ENCODE results near the gene CHODL. TPM values are rescaled to one million over a fixed set of nuclear protein-coding genes. Genes with fewer than 3 reads are reported as not detected.

CHODL gene
- total RNA-seq: not detected

GRCh38 chr21:18244671-18245463 lies at the start of gene CHODL:
Gene CHODL (plus strand): TSS chr21:18244833. CDS start chr21:18245224, 391 bp downstream.
- peaks cover 6 to 19% of the 10 kb centered on the region in 2 donors for H3K36me3 Mint-ChIP-seq
- no peak for DNase-seq (ENCODE audit: low spot score in 2 of 2)
- ATAC-seq: no peak
- H3K27ac Mint-ChIP-seq: no peak within 1 kb of the TSS
- no peaks in the 10 kb centered on the region for H3K9me3 Mint-ChIP-seq

- DNase-seq (ENCODE audit: low spot score in 2 of 2): no peak
- Mint-ChIP-seq H3K9me3 (peaks cover 5 to 14% of the 10 kb centered on the region in 2 donors), H3K36me3 (peaks cover 0 to 7% of the 10 kb centered on the region in 2 donors), H3K27ac (no peak overlapping the region)
- ATAC-seq: no peak
Measured at GRCh38 chr21:18204931-18205330, 39.7 kb upstream of the CHODL start.

GRCh38 chr21:18218331-18218730 lies 26.3 kb upstream of the CHODL start:
- DNase-seq (ENCODE audit: low spot score in 2 of 2): no peak
- H3K9me3 Mint-ChIP-seq: peaks cover 41 to 45% of the 10 kb centered on the region in 2 donors
- no peak overlapping the region for H3K27ac Mint-ChIP-seq
- H3K36me3 Mint-ChIP-seq: peaks cover 10 to 25% of the 10 kb centered on the region in 2 donors
- no peak for ATAC-seq

- H3K36me3 Mint-ChIP-seq: peaks cover 10 to 25% of the 10 kb centered on the region in 2 donors
- DNase-seq (ENCODE audit: low spot score in 2 of 2): no peak
- no peak overlapping the region for H3K27ac Mint-ChIP-seq
- ATAC-seq: no peak
- peaks cover 41 to 45% of the 10 kb centered on the region in 2 donors for H3K9me3 Mint-ChIP-seq
Measured at GRCh38 chr21:18220498-18220897, 24.1 kb upstream of the CHODL start.

- Mint-ChIP-seq H3K9me3 (peaks cover 32 to 34% of the 10 kb centered on the region in 2 donors), H3K27ac (no peak overlapping the region), H3K36me3 (peaks cover 10 to 25% of the 10 kb centered on the region in 2 donors)
- DNase-seq (ENCODE audit: low spot score in 2 of 2) (no peak), ATAC-seq (no peak)
Measured at GRCh38 chr21:18222346-18222745, 22.3 kb upstream of the CHODL start.

GRCh38 chr21:18228060-18228739 lies 16.4 kb upstream of the CHODL start:
- DNase-seq (ENCODE audit: low spot score in 2 of 2) (no peak), ATAC-seq (no peak)
- H3K9me3 Mint-ChIP-seq: no peaks in the 10 kb centered on the region
- no peak overlapping the region for H3K27ac Mint-ChIP-seq
- H3K36me3 Mint-ChIP-seq: no peaks in the 10 kb centered on the region

- H3K36me3 Mint-ChIP-seq: no peaks in the 10 kb centered on the region
- no peak for ATAC-seq
- H3K27ac Mint-ChIP-seq: no peak overlapping the region
- H3K9me3 Mint-ChIP-seq: peaks cover 5 to 7% of the 10 kb centered on the region in 2 donors
- no peak for DNase-seq (ENCODE audit: low spot score in 2 of 2)
Measured at GRCh38 chr21:18235545-18235944, 9.1 kb upstream of the CHODL start.

- DNase-seq (ENCODE audit: low spot score in 2 of 2) (no peak), ATAC-seq (no peak)
- Mint-ChIP-seq H3K36me3 (peaks cover 6 to 19% of the 10 kb centered on the region in 2 donors), H3K27ac (no peak overlapping the region), H3K9me3 (no peaks in the 10 kb centered on the region)
Measured at GRCh38 chr21:18245464-18245967, 883 bp downstream of the CHODL start.

GRCh38 chr21:18248171-18248570 lies 3.5 kb downstream of the CHODL start:
- Mint-ChIP-seq H3K27ac (no peak overlapping the region), H3K9me3 (no peaks in the 10 kb centered on the region), H3K36me3 (peaks cover 6 to 19% of the 10 kb centered on the region in 2 donors)
- ATAC-seq: no peak
- DNase-seq (ENCODE audit: low spot score in 2 of 2): no peak

- ATAC-seq: peak; percentile 68 to 79
- H3K27ac Mint-ChIP-seq: no peak overlapping the region
- DNase-seq (ENCODE audit: low spot score in 2 of 2): no peak
- no peaks in the 10 kb centered on the region for H3K9me3 Mint-ChIP-seq
- peaks cover 0 to 11% of the 10 kb centered on the region in 2 donors for H3K36me3 Mint-ChIP-seq
Measured at GRCh38 chr21:18249672-18250071, 5.0 kb downstream of the CHODL start.

- H3K9me3 Mint-ChIP-seq: no peaks in the 10 kb centered on the region
- H3K36me3 Mint-ChIP-seq: peaks cover 0 to 5% of the 10 kb centered on the region in 2 donors
- DNase-seq (ENCODE audit: low spot score in 2 of 2): no peak
- no peak overlapping the region for H3K27ac Mint-ChIP-seq
- no peak for ATAC-seq
Measured at GRCh38 chr21:18251065-18251464, 6.4 kb downstream of the CHODL start.

- H3K27ac Mint-ChIP-seq: no peak overlapping the region
- peak in 1 of 2 donors; percentile 20 for ATAC-seq
Measured at GRCh38 chr21:18252256-18252655, 7.6 kb downstream of the CHODL start.

GRCh38 chr21:18252680-18253079 lies 8.0 kb downstream of the CHODL start:
- DNase-seq (ENCODE audit: low spot score in 2 of 2): no peak
- peak; percentile 45 to 55 for ATAC-seq
- no peaks in the 10 kb centered on the region for H3K36me3 Mint-ChIP-seq
- no peak overlapping the region for H3K27ac Mint-ChIP-seq
- no peaks in the 10 kb centered on the region for H3K9me3 Mint-ChIP-seq

More at GRCh38 chr21:18252256-18252655, 7.6 kb downstream of the CHODL start:
- H3K36me3 Mint-ChIP-seq: no peaks in the 10 kb centered on the region
- H3K9me3 Mint-ChIP-seq: no peaks in the 10 kb centered on the region
- no peak for DNase-seq (ENCODE audit: low spot score in 2 of 2)

- DNase-seq (ENCODE audit: low spot score in 2 of 2): no peak
- H3K27ac Mint-ChIP-seq: no peak overlapping the region
- H3K36me3 Mint-ChIP-seq: no peaks in the 10 kb centered on the region
- no peak for ATAC-seq
- H3K9me3 Mint-ChIP-seq: no peaks in the 10 kb centered on the region
Measured at GRCh38 chr21:18253221-18253620, 8.6 kb downstream of the CHODL start.

GRCh38 chr21:18253799-18254198 lies 9.2 kb downstream of the CHODL start:
- H3K27ac Mint-ChIP-seq: no peak overlapping the region
- DNase-seq (ENCODE audit: low spot score in 2 of 2): no peak

GRCh38 chr21:18265944-18266343 lies 21.3 kb downstream of the CHODL start:
- Mint-ChIP-seq H3K27ac (no peak overlapping the region), H3K9me3 (peaks cover 2 to 10% of the 10 kb centered on the region in 2 donors), H3K36me3 (no peaks in the 10 kb centered on the region)
- ATAC-seq (no peak), DNase-seq (ENCODE audit: low spot score in 2 of 2) (no peak)

More at GRCh38 chr21:18253799-18254198, 9.2 kb downstream of the CHODL start:
- ATAC-seq: no peak
- H3K36me3 Mint-ChIP-seq: no peaks in the 10 kb centered on the region
- no peaks in the 10 kb centered on the region for H3K9me3 Mint-ChIP-seq

GRCh38 chr21:18267496-18267895 lies 22.9 kb downstream of the CHODL start:
- H3K9me3 Mint-ChIP-seq: peaks cover 2 to 10% of the 10 kb centered on the region in 2 donors

More at GRCh38 chr21:18267496-18267895, 22.9 kb downstream of the CHODL start:
- no peak overlapping the region for H3K27ac Mint-ChIP-seq
- no peaks in the 10 kb centered on the region for H3K36me3 Mint-ChIP-seq
- ATAC-seq (no peak), DNase-seq (ENCODE audit: low spot score in 2 of 2) (no peak)

Measured in activated naive CD4-positive, alpha-beta T cell treated with anti-CD3 and anti-CD28 coated beads, Interleukin-2, amount 50 U/mL, for 72 hours (primary cell).